ENCODE results near the gene SPATA24.

The SPATA24 gene

DNA sequence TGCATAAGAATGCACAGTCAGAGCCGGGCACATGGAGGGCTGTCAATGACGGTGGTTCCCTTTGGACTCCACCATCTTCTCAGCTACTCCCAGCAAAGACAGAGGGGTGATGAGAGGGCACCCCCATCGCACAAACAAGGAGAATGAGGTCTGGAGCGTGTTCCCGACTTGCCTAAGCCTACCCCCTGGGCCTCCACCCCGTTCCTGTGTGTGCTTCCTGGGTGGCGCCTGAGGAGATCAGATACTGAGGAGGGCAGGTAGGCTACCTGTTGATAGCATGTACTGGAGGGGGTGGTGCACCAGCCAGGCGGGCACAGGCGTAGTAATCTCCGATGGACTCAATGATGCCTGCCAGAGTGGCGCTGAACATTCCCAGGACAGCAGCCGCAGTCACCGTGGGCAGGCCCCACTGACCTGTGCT lies 24.9 kb downstream of the SPATA24 start:
- no peak for TF ChIP-seq ZNF384 (IDR thresholded peaks at IDR 0.05)
- ChIA-PET POLR2A (no interaction called here), CTCF (no interaction called here)
- no peak for DNase-seq (ENCODE audit: extremely low spot score)

DNA sequence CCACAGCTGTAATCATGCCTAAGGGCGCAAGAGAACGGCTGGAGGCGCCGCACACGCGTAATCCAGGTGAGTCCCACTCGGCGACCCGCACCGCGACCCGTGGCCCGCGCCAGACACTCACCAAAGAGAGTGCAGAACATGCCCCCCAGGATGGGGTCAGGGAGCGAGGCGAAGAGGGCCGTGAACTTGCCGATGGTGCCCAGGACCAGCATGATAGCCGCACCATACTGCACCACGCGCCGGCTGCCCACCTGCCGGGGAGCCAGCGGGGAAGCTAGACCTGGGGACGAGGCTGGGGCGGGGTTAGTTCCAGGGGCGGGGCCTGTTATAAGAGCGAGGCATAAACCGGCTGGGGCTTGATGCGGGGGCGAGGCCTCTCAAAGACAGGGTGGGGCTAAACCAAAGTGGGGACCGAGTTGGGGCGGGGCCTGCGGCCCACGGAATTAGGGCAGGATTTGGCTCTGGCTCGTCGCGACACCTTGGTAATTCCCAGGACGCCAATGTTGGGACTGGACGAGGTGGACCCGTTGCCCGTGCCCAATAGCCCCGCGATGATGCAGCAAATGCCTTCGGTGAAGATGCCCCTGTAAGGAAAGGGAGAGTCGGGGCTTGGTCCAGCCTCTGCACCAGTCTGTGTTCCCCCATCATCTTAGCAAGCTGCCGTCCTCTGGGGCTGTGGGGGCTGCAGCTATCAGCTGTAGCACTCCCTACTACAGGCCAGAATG lies 25.6 kb downstream of the SPATA24 start:
- ChIA-PET CTCF (no interaction called here), POLR2A (no interaction called here)
- no peak for DNase-seq (ENCODE audit: extremely low spot score)
- no peak for TF ChIP-seq CTBP1 (IDR thresholded peaks at IDR 0.05; ENCODE audit: borderline replicate concordance)
- TF ChIP-seq SUZ12 (IDR thresholded peaks at IDR 0.05) = no peak
- TF ChIP-seq NFRKB (IDR thresholded peaks at IDR 0.05) = no peak
- no peak for TF ChIP-seq ZNF384 (IDR thresholded peaks at IDR 0.05)

DNA sequence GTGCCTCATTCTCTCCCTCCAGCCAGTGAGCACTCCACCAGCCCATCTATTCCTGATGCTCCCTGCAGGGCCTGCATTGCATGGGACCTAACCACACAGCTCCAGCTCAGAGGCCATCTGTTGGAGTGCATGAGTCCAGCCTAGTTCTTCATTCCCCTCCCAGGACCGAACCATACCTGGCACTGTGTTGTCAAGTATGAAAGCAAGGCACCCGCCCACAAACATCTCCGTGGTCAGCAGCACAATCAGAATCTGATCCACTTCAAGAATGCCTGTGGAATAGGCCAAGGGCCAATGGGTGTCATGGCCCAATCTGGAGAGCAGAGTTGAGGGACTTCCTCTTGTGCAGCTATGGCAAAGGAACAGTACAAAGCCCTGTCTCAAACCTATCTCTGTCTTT lies 26.7 kb downstream of the SPATA24 start:
- CTCF ChIA-PET = no interaction called here
- POLR2A ChIA-PET = interaction anchor here (1.4 kb wide), 1 partner anchor 36 kb away, joined by 5 read pairs; the partner anchor contains the start of gene PAIP2

DNA sequence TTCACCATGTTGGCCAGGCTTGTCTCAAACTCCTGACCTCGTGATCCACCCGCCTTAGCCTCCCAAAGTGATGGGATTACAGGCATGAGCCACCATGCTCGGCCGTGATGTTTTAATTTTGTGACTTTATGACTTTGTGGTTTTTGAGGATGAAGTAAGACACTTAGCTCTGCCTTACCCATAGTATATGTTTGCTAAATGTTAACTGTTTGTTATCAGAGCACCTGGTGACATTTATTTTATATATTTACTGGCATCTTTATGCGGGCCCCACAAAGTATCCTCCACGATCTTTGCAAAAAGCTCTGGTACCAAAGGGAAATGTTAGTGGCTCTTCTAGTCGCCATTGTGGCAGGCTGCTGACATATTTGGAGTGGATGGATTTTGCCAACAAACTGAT lies 27.5 kb downstream of the SPATA24 start:
- no peak for DNase-seq (ENCODE audit: extremely low spot score)
- ChIA-PET CTCF (no interaction called here), POLR2A (interaction anchor here (1.4 kb wide), 1 partner anchor 35 kb away, joined by 5 read pairs; the partner anchor contains the start of gene PAIP2)
- TF ChIP-seq BHLHE40 (IDR thresholded peaks at IDR 0.05; ENCODE audit: borderline replicate concordance) (no peak), FOXM1 (IDR thresholded peaks at IDR 0.05; ENCODE audit: borderline replicate concordance) (no peak), NFRKB (IDR thresholded peaks at IDR 0.05) (no peak), CTBP1 (IDR thresholded peaks at IDR 0.05; ENCODE audit: borderline replicate concordance) (no peak), ARNT (IDR thresholded peaks at IDR 0.05) (no peak), TARDBP (IDR thresholded peaks at IDR 0.05) (no peak), HDGF (IDR thresholded peaks at IDR 0.05; ENCODE audit: borderline replicate concordance) (no peak), L3MBTL2 (conservative IDR thresholded peaks at IDR 0.05) (no peak), FOXK2 (IDR thresholded peaks at IDR 0.05) (no peak)
- TF ChIP-seq, protein P1, sequence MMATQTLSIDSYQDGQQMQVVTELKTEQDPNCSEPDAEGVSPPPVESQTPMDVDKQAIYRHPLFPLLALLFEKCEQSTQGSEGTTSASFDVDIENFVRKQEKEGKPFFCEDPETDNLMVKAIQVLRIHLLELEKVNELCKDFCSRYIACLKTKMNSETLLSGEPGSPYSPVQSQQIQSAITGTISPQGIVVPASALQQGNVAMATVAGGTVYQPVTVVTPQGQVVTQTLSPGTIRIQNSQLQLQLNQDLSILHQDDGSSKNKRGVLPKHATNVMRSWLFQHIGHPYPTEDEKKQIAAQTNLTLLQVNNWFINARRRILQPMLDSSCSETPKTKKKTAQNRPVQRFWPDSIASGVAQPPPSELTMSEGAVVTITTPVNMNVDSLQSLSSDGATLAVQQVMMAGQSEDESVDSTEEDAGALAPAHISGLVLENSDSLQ (IDR thresholded peaks at IDR 0.05) = no peak

More for the DNA sequence above, 26.7 kb downstream of the SPATA24 start:
- no peak for DNase-seq (ENCODE audit: extremely low spot score)
- TF ChIP-seq ZNF384 (IDR thresholded peaks at IDR 0.05) = no peak
- TF ChIP-seq SUZ12 (IDR thresholded peaks at IDR 0.05) = no peak
- no peak for TF ChIP-seq NFRKB (IDR thresholded peaks at IDR 0.05)

DNA sequence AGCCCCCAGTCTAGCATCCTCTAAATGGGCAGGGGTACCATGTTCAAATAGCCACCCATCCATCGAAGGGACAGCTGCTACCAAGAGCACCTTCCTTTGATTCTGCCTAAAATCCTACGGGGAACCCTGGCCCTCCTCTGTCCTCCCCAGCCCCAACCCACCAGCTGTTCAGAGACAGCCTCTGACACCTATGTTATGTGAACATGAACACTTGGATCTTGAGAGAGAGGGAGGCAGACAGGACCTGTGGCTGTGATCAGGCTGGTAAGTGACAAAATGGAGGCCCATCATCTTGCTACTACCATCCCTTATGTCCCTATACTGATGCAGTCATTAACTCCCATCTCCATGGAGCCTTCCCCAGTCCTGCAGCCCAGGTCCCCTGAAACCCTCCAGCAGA lies 29.0 kb downstream of the SPATA24 start:
- TF ChIP-seq ELF4 (IDR thresholded peaks at IDR 0.05) (no peak), LEF1 (IDR thresholded peaks at IDR 0.05; ENCODE audit: borderline replicate concordance) (no peak), BHLHE40 (IDR thresholded peaks at IDR 0.05; ENCODE audit: borderline replicate concordance) (no peak), SP1 (IDR thresholded peaks at IDR 0.05) (no peak), SUZ12 (IDR thresholded peaks at IDR 0.05) (no peak), NFRKB (IDR thresholded peaks at IDR 0.05) (no peak), HDGF (IDR thresholded peaks at IDR 0.05; ENCODE audit: borderline replicate concordance) (no peak), CTBP1 (IDR thresholded peaks at IDR 0.05; ENCODE audit: borderline replicate concordance) (no peak), TARDBP (IDR thresholded peaks at IDR 0.05) (no peak), FOXK2 (IDR thresholded peaks at IDR 0.05) (no peak), FOXA1 (IDR thresholded peaks at IDR 0.05) (no peak)
- TF ChIP-seq, protein P1 (IDR thresholded peaks at IDR 0.05) = no peak
- CTCF ChIA-PET = no interaction called here
- no peak for DNase-seq (ENCODE audit: extremely low spot score)
- POLR2A ChIA-PET = interaction anchor here (0.9 to 1.1 kb wide), 3 partner anchors 11 to 29 kb away, joined by 3 to 4 read pairs (median 3); partner anchors contain the start of gene SPATA24

DNA sequence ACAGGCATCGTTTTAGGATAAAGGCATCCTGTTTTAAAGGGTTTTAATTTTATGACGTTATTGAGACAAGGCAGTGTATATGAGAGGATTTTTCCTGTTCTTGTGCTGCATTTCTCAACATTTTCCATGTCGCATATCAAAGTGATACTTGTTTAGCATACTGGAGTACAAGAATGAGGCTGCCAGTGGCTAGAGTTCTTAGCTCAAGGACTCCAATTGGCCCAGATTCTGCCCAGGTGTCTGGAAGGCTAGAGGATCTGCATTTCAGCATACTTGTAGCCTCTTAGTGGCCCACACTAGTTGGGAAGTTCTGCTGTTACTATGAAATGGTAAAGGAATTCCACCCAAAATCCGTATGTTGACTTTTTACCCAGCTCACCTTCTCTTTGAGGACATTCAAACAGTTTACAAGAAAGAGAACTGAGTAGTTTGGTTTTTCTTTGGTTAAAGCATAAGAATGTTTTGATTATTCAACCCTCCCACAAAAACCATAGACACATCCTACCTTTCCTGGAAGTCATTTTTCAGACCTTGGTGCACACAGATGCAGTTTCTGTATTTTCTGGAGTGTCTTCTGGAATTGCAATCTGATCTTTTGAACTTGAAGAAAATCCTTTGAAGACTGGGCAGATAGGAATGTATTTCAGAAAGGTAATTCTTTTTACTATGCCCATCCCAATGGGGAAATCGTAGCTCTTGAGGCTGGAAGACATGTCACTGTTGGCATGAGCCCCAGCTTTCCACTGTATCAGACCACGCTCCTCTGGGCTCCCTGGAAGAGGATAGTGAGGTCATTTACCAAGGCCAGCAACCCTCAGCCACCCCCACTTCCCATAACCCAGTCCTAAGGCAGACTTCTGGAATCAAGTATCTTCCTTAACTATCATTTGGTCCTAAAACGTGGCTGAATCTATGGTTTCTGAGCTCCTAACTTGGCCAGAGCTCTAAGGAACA lies 32.1 kb downstream of the SPATA24 start:
- TF ChIP-seq NFRKB (IDR thresholded peaks at IDR 0.05) = no peak
- no peak for TF ChIP-seq BHLHE40 (IDR thresholded peaks at IDR 0.05; ENCODE audit: borderline replicate concordance)
- TF ChIP-seq FOXM1 (IDR thresholded peaks at IDR 0.05; ENCODE audit: borderline replicate concordance) = no peak
- no peak for TF ChIP-seq LEF1 (IDR thresholded peaks at IDR 0.05; ENCODE audit: borderline replicate concordance)
- no peak for TF ChIP-seq ARNT (IDR thresholded peaks at IDR 0.05)
- TF ChIP-seq, protein P1 (IDR thresholded peaks at IDR 0.05) = no peak
- TF ChIP-seq L3MBTL2 (conservative IDR thresholded peaks at IDR 0.05) = no peak

More for the DNA sequence above, 32.1 kb downstream of the SPATA24 start:
- ChIA-PET POLR2A (no interaction called here), CTCF (interaction anchor here (0.5 kb wide), 1 partner anchor 405 kb away, joined by 4 read pairs; no protein-coding TSS in a partner anchor)
- DNase-seq (ENCODE audit: extremely low spot score) = no peak
